ENCODE measurements around the gene VPS41.

GRCh38 chr7:38777609-38778008, 131.4 kb downstream of the VPS41 start:
- no peak for TF ChIP-seq REST (IDR thresholded peaks at IDR 0.05; ENCODE audit: low read depth, low read length)
- TF ChIP-seq MXI1 (IDR thresholded peaks at IDR 0.05; ENCODE audit: low read depth, low read length), result no peak
- no peak for TF ChIP-seq CTCF (IDR thresholded peaks at IDR 0.05)
- TF ChIP-seq SIN3A (IDR thresholded peaks at IDR 0.05; ENCODE audit: borderline replicate concordance, low read depth, low read length), result no peak
- no peak for TF ChIP-seq USF1 (IDR thresholded peaks at IDR 0.05; ENCODE audit: borderline replicate concordance, low read depth)
- no peak for TF ChIP-seq POLR2AphosphoS5 (IDR thresholded peaks at IDR 0.05; ENCODE audit: low read depth, low read length)
- TF ChIP-seq FOXM1 (IDR thresholded peaks at IDR 0.05; ENCODE audit: low read depth), result no peak
- no peak for TF ChIP-seq RFX5 (IDR thresholded peaks at IDR 0.05; ENCODE audit: low read length)
- no peak for TF ChIP-seq CHD2 (IDR thresholded peaks at IDR 0.05; ENCODE audit: low read length, partially characterized antibody)
